HEK293 (cell line): ENCODE results near the gene FUBP1.
A peak's percentile ranks its signal among the peaks of the same experiment; 100 is the strongest.
"Not testable (repeated sequence)": the region's sequence is repeated elsewhere in the genome, so short reads cannot be mapped to it uniquely, and the experiment has no call there.

ENCODE experiments used
- CTCF ChIA-PET: fragments of 350-600 bp; formaldehyde crosslinking; extraction: SDS; loops from one replicate; lab custom pipeline; 2021; ENCODE audit warnings: antibody characterized with exemption; lab: Yijun Ruan, JAX
- POLR2A ChIA-PET: fragments of 300-600 bp; formaldehyde crosslinking; extraction: SDS; loops from one replicate; lab custom pipeline; 2020; ENCODE audit warnings: antibody characterized with exemption, inconsistent platforms; lab: Yijun Ruan, JAX
- H3K27ac ChIP-seq: fragments of 200-500 bp; sonication (Bioruptor generic); 2 replicates; pipeline ENCODE4 v1.5.1; 2014; ENCODE audit warnings: low read depth, low read length, control low read depth, inconsistent platforms; ENCODE audit errors: extremely low read depth
- H3K36me3 ChIP-seq, 2 experiments: fragments of 200-500 bp in 1 of 2; sonication (Bioruptor generic) in 1 of 2; 1 replicate in 1 of 2; 2 replicates in 1 of 2; pipeline ENCODE4 v1.5.1; 2014 to 2017; ENCODE audit warnings: inconsistent platforms in 2 of 2, low read length in 2 of 2; ENCODE audit not compliant: control insufficient read depth in 2 of 2, insufficient read depth in 1 of 2
- H3K4me1 ChIP-seq: fragments of 200-500 bp; sonication (Bioruptor generic); 2 replicates; pipeline ENCODE4 v1.5.1; 2014; ENCODE audit warnings: mild to moderate bottlenecking, low read length, inconsistent platforms; ENCODE audit not compliant: control insufficient read depth, insufficient read depth
- H3K4me3 ChIP-seq: 2 replicates; pipeline ENCODE4 v1.5.1; 2011; ENCODE audit warnings: low read depth, mild to moderate bottlenecking, control low read depth, low read length, moderate library complexity
- H3K9me3 ChIP-seq: fragments of 200-500 bp; sonication (Bioruptor generic); 2 replicates; pipeline ENCODE4 v1.5.1; 2014; ENCODE audit warnings: low read depth, low read length, inconsistent platforms; ENCODE audit not compliant: control insufficient read depth, insufficient read depth
- BCL11B ChIP-seq: fragments of 450-650 bp; formaldehyde crosslinking; IDR thresholded peaks from 2 replicates; pipeline ENCODE4 v1.5.1; 2016; ENCODE audit warnings: low read depth, missing biosample characterization, missing genetic modification characterization
- GLI4 ChIP-seq: fragments of 450-650 bp; formaldehyde crosslinking; IDR thresholded peaks from 2 replicates; pipeline ENCODE4 v1.5.1; 2016; ENCODE audit warnings: missing biosample characterization, missing genetic modification characterization
- KLF1 ChIP-seq: fragments of 450-650 bp; formaldehyde crosslinking; IDR thresholded peaks from 2 replicates; pipeline ENCODE4 v1.5.1; 2016; ENCODE audit warnings: missing biosample characterization, missing genetic modification characterization
- MYNN ChIP-seq: fragments of 450-650 bp; formaldehyde crosslinking; IDR thresholded peaks from 2 replicates; pipeline ENCODE4 v1.5.1; 2016; ENCODE audit warnings: missing biosample characterization, missing genetic modification characterization, borderline replicate concordance
- SP7 ChIP-seq: fragments of 450-650 bp; formaldehyde crosslinking; IDR thresholded peaks from 2 replicates; pipeline ENCODE4 v1.5.1; 2016; ENCODE audit warnings: missing biosample characterization, missing genetic modification characterization
- WT1 ChIP-seq: fragments of 450-650 bp; formaldehyde crosslinking; IDR thresholded peaks from 2 replicates; pipeline ENCODE4 v1.5.1; 2016; ENCODE audit warnings: missing biosample characterization, missing genetic modification characterization
- ZNF2 ChIP-seq: fragments of 450-650 bp; formaldehyde crosslinking; IDR thresholded peaks from 2 replicates; pipeline ENCODE4 v1.5.1; 2016; ENCODE audit warnings: missing biosample characterization, missing genetic modification characterization
- ZNF341 ChIP-seq: fragments of 450-650 bp; formaldehyde crosslinking; IDR thresholded peaks from 2 replicates; pipeline ENCODE4; 2016; ENCODE audit warnings: low read depth, missing biosample characterization, missing genetic modification characterization
- ZNF366 ChIP-seq: fragments of 450-650 bp; formaldehyde crosslinking; conservative IDR thresholded peaks from 2 replicates; pipeline ENCODE4 v1.5.1; 2016; ENCODE audit warnings: missing biosample characterization, missing genetic modification characterization
- ZNF621 ChIP-seq: fragments of 450-650 bp; formaldehyde crosslinking; IDR thresholded peaks from 2 replicates; pipeline ENCODE4 v1.5.1; 2017; ENCODE audit warnings: missing biosample characterization, missing genetic modification characterization
- TF ChIP-seq, protein P1 (sequence below): fragments of 450-650 bp; formaldehyde crosslinking; IDR thresholded peaks from 2 replicates; pipeline ENCODE4 v1.5.1; 2016; ENCODE audit warnings: missing biosample characterization, missing genetic modification characterization, borderline replicate concordance
- TF ChIP-seq, protein P2 (sequence below): fragments of 450-650 bp; formaldehyde crosslinking; IDR thresholded peaks from 2 replicates; pipeline ENCODE4 v1.5.1; 2017; ENCODE audit warnings: missing biosample characterization, missing genetic modification characterization
- TF ChIP-seq, protein P3 (sequence below): fragments of 450-650 bp; formaldehyde crosslinking; IDR thresholded peaks from 2 replicates; pipeline ENCODE4 v1.5.1; 2017; ENCODE audit warnings: missing biosample characterization, missing genetic modification characterization
- TF ChIP-seq, protein P4 (sequence below): fragments of 450-650 bp; formaldehyde crosslinking; IDR thresholded peaks from 2 replicates; pipeline ENCODE4 v1.5.1; 2017; ENCODE audit warnings: missing biosample characterization, missing genetic modification characterization

FUBP1 gene

GRCh38 chr1:77983997-77984355, 5.1 kb upstream of the FUBP1 start (continued):
- TF ChIP-seq, protein P1, sequence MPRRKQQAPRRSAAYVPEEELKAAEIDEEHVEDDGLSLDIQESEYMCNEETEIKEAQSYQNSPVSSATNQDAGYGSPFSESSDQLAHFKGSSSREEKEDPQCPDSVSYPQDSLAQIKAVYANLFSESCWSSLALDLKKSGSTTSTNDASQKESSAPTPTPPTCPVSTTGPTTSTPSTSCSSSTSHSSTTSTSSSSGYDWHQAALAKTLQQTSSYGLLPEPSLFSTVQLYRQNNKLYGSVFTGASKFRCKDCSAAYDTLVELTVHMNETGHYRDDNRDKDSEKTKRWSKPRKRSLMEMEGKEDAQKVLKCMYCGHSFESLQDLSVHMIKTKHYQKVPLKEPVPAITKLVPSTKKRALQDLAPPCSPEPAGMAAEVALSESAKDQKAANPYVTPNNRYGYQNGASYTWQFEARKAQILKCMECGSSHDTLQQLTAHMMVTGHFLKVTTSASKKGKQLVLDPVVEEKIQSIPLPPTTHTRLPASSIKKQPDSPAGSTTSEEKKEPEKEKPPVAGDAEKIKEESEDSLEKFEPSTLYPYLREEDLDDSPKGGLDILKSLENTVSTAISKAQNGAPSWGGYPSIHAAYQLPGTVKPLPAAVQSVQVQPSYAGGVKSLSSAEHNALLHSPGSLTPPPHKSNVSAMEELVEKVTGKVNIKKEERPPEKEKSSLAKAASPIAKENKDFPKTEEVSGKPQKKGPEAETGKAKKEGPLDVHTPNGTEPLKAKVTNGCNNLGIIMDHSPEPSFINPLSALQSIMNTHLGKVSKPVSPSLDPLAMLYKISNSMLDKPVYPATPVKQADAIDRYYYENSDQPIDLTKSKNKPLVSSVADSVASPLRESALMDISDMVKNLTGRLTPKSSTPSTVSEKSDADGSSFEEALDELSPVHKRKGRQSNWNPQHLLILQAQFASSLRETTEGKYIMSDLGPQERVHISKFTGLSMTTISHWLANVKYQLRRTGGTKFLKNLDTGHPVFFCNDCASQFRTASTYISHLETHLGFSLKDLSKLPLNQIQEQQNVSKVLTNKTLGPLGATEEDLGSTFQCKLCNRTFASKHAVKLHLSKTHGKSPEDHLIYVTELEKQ (tag by site-specific recombination) = no peak
- TF ChIP-seq ZNF341 (tag by site-specific recombination) (no peak), BCL11B (tag by site-specific recombination) (no peak), ZNF621 (tag by site-specific recombination) (no peak), MYNN (tag by site-specific recombination) (no peak), SP7 (tag by site-specific recombination) (no peak), ZNF366 (no peak), GLI4 (tag by site-specific recombination) (no peak), ZNF2 (tag by site-specific recombination) (no peak)
- TF ChIP-seq, protein P2, sequence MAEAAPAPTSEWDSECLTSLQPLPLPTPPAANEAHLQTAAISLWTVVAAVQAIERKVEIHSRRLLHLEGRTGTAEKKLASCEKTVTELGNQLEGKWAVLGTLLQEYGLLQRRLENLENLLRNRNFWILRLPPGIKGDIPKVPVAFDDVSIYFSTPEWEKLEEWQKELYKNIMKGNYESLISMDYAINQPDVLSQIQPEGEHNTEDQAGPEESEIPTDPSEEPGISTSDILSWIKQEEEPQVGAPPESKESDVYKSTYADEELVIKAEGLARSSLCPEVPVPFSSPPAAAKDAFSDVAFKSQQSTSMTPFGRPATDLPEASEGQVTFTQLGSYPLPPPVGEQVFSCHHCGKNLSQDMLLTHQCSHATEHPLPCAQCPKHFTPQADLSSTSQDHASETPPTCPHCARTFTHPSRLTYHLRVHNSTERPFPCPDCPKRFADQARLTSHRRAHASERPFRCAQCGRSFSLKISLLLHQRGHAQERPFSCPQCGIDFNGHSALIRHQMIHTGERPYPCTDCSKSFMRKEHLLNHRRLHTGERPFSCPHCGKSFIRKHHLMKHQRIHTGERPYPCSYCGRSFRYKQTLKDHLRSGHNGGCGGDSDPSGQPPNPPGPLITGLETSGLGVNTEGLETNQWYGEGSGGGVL (tag by site-specific recombination) = no peak

DNA sequence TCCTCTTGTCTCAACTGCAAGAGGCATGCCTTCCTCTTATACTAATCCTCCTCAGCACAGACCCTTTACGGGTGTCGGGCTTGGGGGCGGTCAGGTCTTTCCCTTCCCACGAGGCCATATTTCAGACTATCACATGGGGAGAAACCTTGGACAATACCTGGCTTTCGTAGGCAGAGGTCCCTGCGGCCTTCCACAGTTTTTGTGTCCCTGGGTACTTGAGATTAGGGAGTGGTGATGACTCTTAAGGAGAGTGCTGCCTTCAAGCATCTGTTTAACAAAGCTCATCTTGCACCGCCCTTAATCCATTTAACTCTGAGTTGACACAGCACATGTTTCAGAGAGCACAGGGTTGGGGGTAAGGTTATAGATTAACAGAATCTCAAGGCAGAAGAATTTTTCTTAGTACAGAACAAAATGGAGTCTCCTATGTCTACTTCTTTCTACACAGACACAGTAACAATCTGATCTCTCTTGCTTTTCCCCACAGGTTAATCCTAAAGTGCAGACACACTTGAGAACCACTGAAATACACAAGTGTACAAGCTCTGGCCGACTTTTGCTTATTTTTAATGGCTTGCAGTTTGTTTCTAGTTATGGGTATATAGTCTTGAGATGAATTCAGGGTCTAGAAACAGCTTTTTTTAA, 4.6 kb upstream of the FUBP1 start:
- POLR2A ChIA-PET = interaction anchor here (8.3 kb wide), 1 partner anchor 21 kb away, joined by 137 read pairs; the partner anchor contains the start of gene DNAJB4
- CTCF ChIA-PET, H3K27ac ChIP-seq, H3K4me1 ChIP-seq, H3K9me3 ChIP-seq, H3K4me3 ChIP-seq: not testable (repeated sequence)
- H3K36me3 ChIP-seq = peaks cover 0 to 13% of the 10 kb centered on the region in 2 experiments; a peak in 2 of 3 replicates
- TF ChIP-seq, protein P3, sequence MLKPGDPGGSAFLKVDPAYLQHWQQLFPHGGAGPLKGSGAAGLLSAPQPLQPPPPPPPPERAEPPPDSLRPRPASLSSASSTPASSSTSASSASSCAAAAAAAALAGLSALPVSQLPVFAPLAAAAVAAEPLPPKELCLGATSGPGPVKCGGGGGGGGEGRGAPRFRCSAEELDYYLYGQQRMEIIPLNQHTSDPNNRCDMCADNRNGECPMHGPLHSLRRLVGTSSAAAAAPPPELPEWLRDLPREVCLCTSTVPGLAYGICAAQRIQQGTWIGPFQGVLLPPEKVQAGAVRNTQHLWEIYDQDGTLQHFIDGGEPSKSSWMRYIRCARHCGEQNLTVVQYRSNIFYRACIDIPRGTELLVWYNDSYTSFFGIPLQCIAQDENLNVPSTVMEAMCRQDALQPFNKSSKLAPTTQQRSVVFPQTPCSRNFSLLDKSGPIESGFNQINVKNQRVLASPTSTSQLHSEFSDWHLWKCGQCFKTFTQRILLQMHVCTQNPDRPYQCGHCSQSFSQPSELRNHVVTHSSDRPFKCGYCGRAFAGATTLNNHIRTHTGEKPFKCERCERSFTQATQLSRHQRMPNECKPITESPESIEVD (tag by site-specific recombination) = peak; percentile 22; the same call in 1 of the 2 replicates
- peak; percentile 74 for TF ChIP-seq KLF1
- TF ChIP-seq, protein P4, sequence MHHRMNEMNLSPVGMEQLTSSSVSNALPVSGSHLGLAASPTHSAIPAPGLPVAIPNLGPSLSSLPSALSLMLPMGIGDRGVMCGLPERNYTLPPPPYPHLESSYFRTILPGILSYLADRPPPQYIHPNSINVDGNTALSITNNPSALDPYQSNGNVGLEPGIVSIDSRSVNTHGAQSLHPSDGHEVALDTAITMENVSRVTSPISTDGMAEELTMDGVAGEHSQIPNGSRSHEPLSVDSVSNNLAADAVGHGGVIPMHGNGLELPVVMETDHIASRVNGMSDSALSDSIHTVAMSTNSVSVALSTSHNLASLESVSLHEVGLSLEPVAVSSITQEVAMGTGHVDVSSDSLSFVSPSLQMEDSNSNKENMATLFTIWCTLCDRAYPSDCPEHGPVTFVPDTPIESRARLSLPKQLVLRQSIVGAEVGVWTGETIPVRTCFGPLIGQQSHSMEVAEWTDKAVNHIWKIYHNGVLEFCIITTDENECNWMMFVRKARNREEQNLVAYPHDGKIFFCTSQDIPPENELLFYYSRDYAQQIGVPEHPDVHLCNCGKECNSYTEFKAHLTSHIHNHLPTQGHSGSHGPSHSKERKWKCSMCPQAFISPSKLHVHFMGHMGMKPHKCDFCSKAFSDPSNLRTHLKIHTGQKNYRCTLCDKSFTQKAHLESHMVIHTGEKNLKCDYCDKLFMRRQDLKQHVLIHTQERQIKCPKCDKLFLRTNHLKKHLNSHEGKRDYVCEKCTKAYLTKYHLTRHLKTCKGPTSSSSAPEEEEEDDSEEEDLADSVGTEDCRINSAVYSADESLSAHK (tag by site-specific recombination) = peak; percentile 47; the same call in 1 of the 2 replicates
- TF ChIP-seq WT1 (tag by site-specific recombination) = peak; percentile 70
